ENCODE data around the gene HPS6.

GRCh38 chr10:102083541-102083940 lies 18.4 kb downstream of the HPS6 start:
- TF ChIP-seq POLR2A (IDR thresholded peaks at IDR 0.05): no peak
- TF ChIP-seq, protein P1, sequence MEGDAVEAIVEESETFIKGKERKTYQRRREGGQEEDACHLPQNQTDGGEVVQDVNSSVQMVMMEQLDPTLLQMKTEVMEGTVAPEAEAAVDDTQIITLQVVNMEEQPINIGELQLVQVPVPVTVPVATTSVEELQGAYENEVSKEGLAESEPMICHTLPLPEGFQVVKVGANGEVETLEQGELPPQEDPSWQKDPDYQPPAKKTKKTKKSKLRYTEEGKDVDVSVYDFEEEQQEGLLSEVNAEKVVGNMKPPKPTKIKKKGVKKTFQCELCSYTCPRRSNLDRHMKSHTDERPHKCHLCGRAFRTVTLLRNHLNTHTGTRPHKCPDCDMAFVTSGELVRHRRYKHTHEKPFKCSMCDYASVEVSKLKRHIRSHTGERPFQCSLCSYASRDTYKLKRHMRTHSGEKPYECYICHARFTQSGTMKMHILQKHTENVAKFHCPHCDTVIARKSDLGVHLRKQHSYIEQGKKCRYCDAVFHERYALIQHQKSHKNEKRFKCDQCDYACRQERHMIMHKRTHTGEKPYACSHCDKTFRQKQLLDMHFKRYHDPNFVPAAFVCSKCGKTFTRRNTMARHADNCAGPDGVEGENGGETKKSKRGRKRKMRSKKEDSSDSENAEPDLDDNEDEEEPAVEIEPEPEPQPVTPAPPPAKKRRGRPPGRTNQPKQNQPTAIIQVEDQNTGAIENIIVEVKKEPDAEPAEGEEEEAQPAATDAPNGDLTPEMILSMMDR (IDR thresholded peaks at IDR 0.05): no peak

Data from heart left ventricle (tissue), 13 donors.